GM06990 (cell line): ENCODE results near the gene DGAT2L6.

Experiments
- DNase-seq: peaks from one replicate; pipeline ENCODE4 v3.0.0-alpha.2; 2011; ENCODE audit not compliant: insufficient read length; ENCODE audit errors: extremely low read depth
- H3K27me3 ChIP-seq: replicated peaks from 2 replicates; pipeline ENCODE4 v1.6.0; 2011; ENCODE audit warnings: low read length; ENCODE audit not compliant: control insufficient read depth, insufficient read depth
- H3K36me3 ChIP-seq: 2 replicates; pipeline ENCODE4 v1.5.1; 2011; ENCODE audit warnings: low read length; ENCODE audit not compliant: control insufficient read depth, insufficient read depth
- H3K4me3 ChIP-seq: replicated peaks from 2 replicates; pipeline ENCODE4 v1.5.1; 2011; ENCODE audit warnings: low read depth, mild to moderate bottlenecking, control low read depth, low read length
- CTCF ChIP-seq: IDR thresholded peaks from 2 replicates; pipeline ENCODE4 v1.5.1; 2011; ENCODE audit warnings: low read length, control low read depth, mild to moderate bottlenecking, inconsistent platforms; ENCODE audit not compliant: insufficient read depth, poor library complexity, severe bottlenecking

Gene DGAT2L6

GRCh38 chrX:70172964-70173363 lies 4.3 kb upstream of the DGAT2L6 start:
- no peaks in the 10 kb centered on the region for H3K27me3 ChIP-seq
- no peak for DNase-seq
- H3K4me3 ChIP-seq, result no peak overlapping the region
- TF ChIP-seq CTCF, result no peak
- no peaks in the 10 kb centered on the region for H3K36me3 ChIP-seq

- no peak for DNase-seq
- Histone ChIP-seq H3K36me3 (no peaks in the 10 kb centered on the region), H3K27me3 (no peaks in the 10 kb centered on the region), H3K4me3 (no peak overlapping the region)
- no peak for TF ChIP-seq CTCF
Observed at GRCh38 chrX:70174754-70175153, 2.5 kb upstream of the DGAT2L6 start.

GRCh38 chrX:70175338-70175737 lies 1.9 kb upstream of the DGAT2L6 start:
- H3K27me3 ChIP-seq, result no peaks in the 10 kb centered on the region
- H3K4me3 ChIP-seq, result no peak overlapping the region
- TF ChIP-seq CTCF, result no peak
- no peak for DNase-seq
- H3K36me3 ChIP-seq, result no peaks in the 10 kb centered on the region

- Histone ChIP-seq H3K27me3 (no peaks in the 10 kb centered on the region), H3K4me3 (no peak overlapping the region), H3K36me3 (no peaks in the 10 kb centered on the region)
- TF ChIP-seq CTCF, result no peak
- no peak for DNase-seq
Observed at GRCh38 chrX:70183091-70183490, 5.8 kb downstream of the DGAT2L6 start.

- no peak overlapping the region for H3K4me3 ChIP-seq
- H3K27me3 ChIP-seq, result no peaks in the 10 kb centered on the region
- TF ChIP-seq CTCF, result no peak
- DNase-seq, result no peak
- no peaks in the 10 kb centered on the region for H3K36me3 ChIP-seq
Observed at GRCh38 chrX:70190225-70190624, 12.9 kb downstream of the DGAT2L6 start.
